Fibroblast of lung (primary cell): ENCODE results near the gene EFCAB7. TPM values are rescaled to one million over a fixed set of nuclear protein-coding genes. Genes with fewer than 3 reads are reported as not detected.

Experiments used
- DNase-seq, 2 donors: peaks; one replicate each; pipeline versions ENCODE4 v3.0.0 to v3.0.0-alpha.2; 2010; ENCODE audit warnings: low read depth in 2 of 2
- H2AFZ ChIP-seq: 2 replicates; pipeline ENCODE4 v1.5.1; 2012; ENCODE audit warnings: low read length, control low read depth, inconsistent platforms
- H3K27ac ChIP-seq: 2 replicates; pipeline ENCODE4 v1.5.1; 2011; ENCODE audit warnings: low read length, control low read depth; ENCODE audit not compliant: insufficient read depth
- H3K27me3 ChIP-seq: 2 replicates; pipeline ENCODE4 v1.5.1; 2011; ENCODE audit warnings: mild to moderate bottlenecking, low read length; ENCODE audit not compliant: control insufficient read depth, insufficient read depth
- H3K36me3 ChIP-seq: 2 replicates; pipeline ENCODE4 v1.5.1; 2011; ENCODE audit warnings: low read length; ENCODE audit not compliant: control insufficient read depth, insufficient read depth
- H3K4me1 ChIP-seq: 2 replicates; pipeline ENCODE4 v1.5.1; 2011; ENCODE audit warnings: low read length; ENCODE audit not compliant: control insufficient read depth, insufficient read depth; ENCODE audit errors: extremely low read depth
- H3K4me2 ChIP-seq: 2 replicates; pipeline ENCODE4 v1.5.1; 2011; ENCODE audit warnings: low read length, control low read depth; ENCODE audit not compliant: insufficient read depth; ENCODE audit errors: extremely low read depth
- H3K4me3 ChIP-seq, 4 experiments: fragments of 200-600 bp in 1 of 4; sonication (generic) in 1 of 4; replicated peaks in 1 of 4; 2 replicates each; pipeline ENCODE4 v1.5.1; 2011 to 2016; ENCODE audit warnings: low read length in 4 of 4, low read depth in 3 of 4, mild to moderate bottlenecking in 3 of 4, control low read depth in 2 of 4, inconsistent platforms in 1 of 4, mixed read lengths in 1 of 4; ENCODE audit not compliant: insufficient read depth in 1 of 4; ENCODE audit errors: control extremely low read depth in 1 of 4
- H3K79me2 ChIP-seq: 2 replicates; pipeline ENCODE4 v1.5.1; 2012; ENCODE audit warnings: mild to moderate bottlenecking, low read length, inconsistent platforms; ENCODE audit not compliant: control insufficient read depth, insufficient read depth
- H3K9ac ChIP-seq: 2 replicates; pipeline ENCODE4 v1.5.1; 2011; ENCODE audit warnings: mild to moderate bottlenecking, low read length, control low read depth; ENCODE audit not compliant: insufficient read depth
- H3K9me3 ChIP-seq: 2 replicates; pipeline ENCODE4 v1.5.1; 2012; ENCODE audit warnings: low read depth, low read length; ENCODE audit not compliant: control insufficient read depth, insufficient read depth
- H4K20me1 ChIP-seq: 2 replicates; pipeline ENCODE4 v1.5.1; 2011; ENCODE audit warnings: low read length; ENCODE audit not compliant: control insufficient read depth, insufficient read depth; ENCODE audit errors: extremely low read depth
- EZH2 ChIP-seq: IDR thresholded peaks from 2 replicates; pipeline ENCODE4 v1.5.1; 2012; ENCODE audit warnings: low read length, control low read depth, mild to moderate bottlenecking; ENCODE audit errors: missing control alignments
- polyA plus RNA-seq, 2 donors: library from polyadenylated mRNA; depleted of rRNA in 1 of 2; stranded (reverse) in 1 of 2; unstranded in 1 of 2; fragments of >200 nt; gene quantifications; 2 replicates each; pipeline ENCODE4 v1.2.1, GENCODE V29; 2011 to 2012; ENCODE audit warnings: missing spikeins in 1 of 2
- total RNA-seq: library from RNA; depleted of rRNA; stranded (reverse); fragments of >200 nt; gene quantifications from 2 replicates; pipeline ENCODE4 v1.2.1, GENCODE V29; 2014
- TF ChIP-seq, protein P1 (sequence below), 2 donors: IDR thresholded peaks in 1 of 2; conservative IDR thresholded peaks in 1 of 2; 1 replicate in 1 of 2; 2 replicates in 1 of 2; pipeline ENCODE4 v1.5.1; 2011 to 2012; ENCODE audit warnings: low read length in 2 of 2, control low read depth in 1 of 2, inconsistent platforms in 1 of 2, low read depth in 1 of 2, mild to moderate bottlenecking in 1 of 2

Gene EFCAB7
- total and polyA plus RNA-seq, 2 donors (not counting 1 experiment from before 2014, with no cell fraction given): 4.3 to 9.1 TPM

DNA sequence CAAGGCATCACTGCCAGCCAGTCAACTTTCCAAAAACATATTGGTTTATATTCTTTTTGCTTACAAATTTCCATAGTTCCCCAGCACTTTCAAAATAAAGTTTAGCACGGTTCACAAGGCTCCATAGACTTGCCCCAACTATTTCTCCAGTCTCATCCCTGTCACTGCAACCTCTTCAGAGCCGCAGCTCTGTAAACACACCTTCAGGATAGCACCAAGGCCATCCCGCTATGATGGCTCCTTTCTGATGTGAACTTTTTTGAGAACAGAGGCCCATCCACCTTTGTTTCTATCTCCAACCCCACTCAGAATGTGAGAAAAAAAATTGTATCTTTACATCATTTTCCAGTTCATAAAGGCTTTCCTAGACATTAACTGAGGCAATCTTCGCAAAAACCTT is 96.2 kb downstream of the EFCAB7 start:
- Histone ChIP-seq H3K4me1 (no peaks in the 10 kb centered on the region), H3K4me2 (no peak overlapping the region), H2AFZ (no peak overlapping the region), H3K79me2 (no peaks in the 10 kb centered on the region), H3K9me3 (no peaks in the 10 kb centered on the region), H4K20me1 (no peaks in the 10 kb centered on the region), H3K36me3 (no peaks in the 10 kb centered on the region), H3K4me3 (no peak overlapping the region), H3K27me3 (no peaks in the 10 kb centered on the region), H3K27ac (no peak overlapping the region), H3K9ac (no peak overlapping the region)
- no peak for DNase-seq
- TF ChIP-seq, protein P1, sequence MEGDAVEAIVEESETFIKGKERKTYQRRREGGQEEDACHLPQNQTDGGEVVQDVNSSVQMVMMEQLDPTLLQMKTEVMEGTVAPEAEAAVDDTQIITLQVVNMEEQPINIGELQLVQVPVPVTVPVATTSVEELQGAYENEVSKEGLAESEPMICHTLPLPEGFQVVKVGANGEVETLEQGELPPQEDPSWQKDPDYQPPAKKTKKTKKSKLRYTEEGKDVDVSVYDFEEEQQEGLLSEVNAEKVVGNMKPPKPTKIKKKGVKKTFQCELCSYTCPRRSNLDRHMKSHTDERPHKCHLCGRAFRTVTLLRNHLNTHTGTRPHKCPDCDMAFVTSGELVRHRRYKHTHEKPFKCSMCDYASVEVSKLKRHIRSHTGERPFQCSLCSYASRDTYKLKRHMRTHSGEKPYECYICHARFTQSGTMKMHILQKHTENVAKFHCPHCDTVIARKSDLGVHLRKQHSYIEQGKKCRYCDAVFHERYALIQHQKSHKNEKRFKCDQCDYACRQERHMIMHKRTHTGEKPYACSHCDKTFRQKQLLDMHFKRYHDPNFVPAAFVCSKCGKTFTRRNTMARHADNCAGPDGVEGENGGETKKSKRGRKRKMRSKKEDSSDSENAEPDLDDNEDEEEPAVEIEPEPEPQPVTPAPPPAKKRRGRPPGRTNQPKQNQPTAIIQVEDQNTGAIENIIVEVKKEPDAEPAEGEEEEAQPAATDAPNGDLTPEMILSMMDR (conservative IDR thresholded peaks at IDR 0.05 in 1 of 2, IDR thresholded peaks at IDR 0.05 in 1 of 2; ENCODE audit: low read depth in 1 of 2, low read length in 2 of 2): no peak
- TF ChIP-seq EZH2: no peak

DNA sequence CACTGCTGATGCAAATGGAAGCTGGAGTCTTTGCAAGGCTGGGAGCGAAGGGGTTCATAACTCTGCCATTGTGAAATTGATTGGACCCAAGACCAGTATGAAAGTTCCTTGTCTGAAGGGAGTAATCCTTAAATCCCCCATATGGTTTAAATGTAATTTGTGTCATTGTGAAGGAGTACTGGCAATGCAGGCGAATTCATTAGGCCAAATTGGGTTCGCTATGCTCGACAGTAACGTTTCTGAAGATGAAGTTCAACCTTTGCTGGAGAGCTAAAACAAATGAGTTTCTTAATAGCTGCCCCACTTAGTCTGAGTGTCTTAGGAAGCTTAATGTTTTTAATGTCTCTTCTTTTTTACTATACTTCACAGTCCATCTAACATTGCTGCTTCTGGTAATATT is 97.3 kb downstream of the EFCAB7 start:
- H3K4me3 ChIP-seq: no peak overlapping the region
- H3K27ac ChIP-seq: no peak overlapping the region
- no peaks in the 10 kb centered on the region for H3K4me1 ChIP-seq
- no peak overlapping the region for H3K9ac ChIP-seq
- no peaks in the 10 kb centered on the region for H3K9me3 ChIP-seq
- H3K36me3 ChIP-seq: no peaks in the 10 kb centered on the region
- H4K20me1 ChIP-seq: no peaks in the 10 kb centered on the region
- H3K4me2 ChIP-seq: no peak overlapping the region
- H3K27me3 ChIP-seq: no peaks in the 10 kb centered on the region
- no peak overlapping the region for H2AFZ ChIP-seq
- DNase-seq: no peak
- no peak for TF ChIP-seq EZH2
- TF ChIP-seq, protein P1 (conservative IDR thresholded peaks at IDR 0.05 in 1 of 2, IDR thresholded peaks at IDR 0.05 in 1 of 2; ENCODE audit: low read depth in 1 of 2, low read length in 2 of 2): no peak
- H3K79me2 ChIP-seq: no peaks in the 10 kb centered on the region

DNA sequence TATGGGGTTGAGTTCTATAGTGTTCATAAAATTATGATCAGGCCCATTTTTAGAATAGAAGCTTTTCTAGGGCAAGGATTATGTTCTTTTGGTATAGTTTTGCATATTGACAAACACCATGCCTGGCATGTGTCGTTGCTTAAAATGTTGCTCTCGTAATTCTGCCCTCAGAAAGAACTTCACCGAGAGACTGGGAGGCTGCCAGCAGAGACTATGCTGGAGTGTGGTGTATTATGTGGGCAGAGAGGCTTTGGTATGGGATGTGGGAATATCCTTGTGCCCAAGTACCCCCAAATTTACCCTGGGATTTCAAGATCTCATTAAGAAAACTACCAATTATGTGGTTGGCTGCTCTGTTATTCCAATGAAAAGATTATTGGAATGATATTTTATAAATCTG is 97.8 kb downstream of the EFCAB7 start:
- Histone ChIP-seq H4K20me1 (no peaks in the 10 kb centered on the region), H2AFZ (no peak overlapping the region), H3K9ac (no peak overlapping the region), H3K4me2 (no peak overlapping the region), H3K27ac (no peak overlapping the region), H3K79me2 (no peaks in the 10 kb centered on the region), H3K27me3 (no peaks in the 10 kb centered on the region), H3K4me1 (no peaks in the 10 kb centered on the region), H3K9me3 (no peaks in the 10 kb centered on the region), H3K36me3 (no peaks in the 10 kb centered on the region), H3K4me3 (no peak overlapping the region)
- TF ChIP-seq EZH2: no peak
- TF ChIP-seq, protein P1 (conservative IDR thresholded peaks at IDR 0.05 in 1 of 2, IDR thresholded peaks at IDR 0.05 in 1 of 2; ENCODE audit: low read depth in 1 of 2, low read length in 2 of 2): no peak
- no peak for DNase-seq
